Erythroblast (primary cell): ENCODE measurements around the gene STIM1.

Experiments used
- GATA1 ChIP-seq: IDR thresholded peaks from 2 replicates; pipeline ENCODE4 v1.6.1; 2011; ENCODE audit warnings: low read depth, mild to moderate bottlenecking, control low read depth, low read length, moderate library complexity
- POLR2A ChIP-seq: IDR thresholded peaks from 2 replicates; pipeline ENCODE4 v1.6.1; 2011; ENCODE audit warnings: mild to moderate bottlenecking, low read length

GRCh38 chr11:4127357-4127756, 271.9 kb downstream of the STIM1 start:
- TF ChIP-seq POLR2A (no peak), GATA1 (no peak)
